Endodermal cell (in vitro differentiated cells): ENCODE data around the gene CDADC1. TPM values are rescaled to one million over a fixed set of nuclear protein-coding genes. Genes with fewer than 3 reads are reported as not detected.

Experiments
- DNase-seq: peaks from one replicate; pipeline ENCODE4 v3.0.0-alpha.2; 2017
- H3K27ac ChIP-seq: 2 replicates; pipeline ENCODE4 v1.5.1; 2013; ENCODE audit warnings: mild to moderate bottlenecking, low read depth, low read length, moderate library complexity
- H3K27me3 ChIP-seq: 2 replicates; pipeline ENCODE4 v1.6.1; 2013; ENCODE audit warnings: mild to moderate bottlenecking, low read length, moderate library complexity; ENCODE audit not compliant: insufficient read depth, control insufficient read depth, poor library complexity, severe bottlenecking
- H3K36me3 ChIP-seq: 2 replicates; pipeline ENCODE4 v1.7.0; 2013; ENCODE audit warnings: mild to moderate bottlenecking, low read length, moderate library complexity; ENCODE audit not compliant: control insufficient read depth, insufficient read depth
- H3K4me1 ChIP-seq: one replicate; pipeline ENCODE4 v1.7.0; 2013; ENCODE audit warnings: low read length; ENCODE audit not compliant: control insufficient read depth, insufficient read depth
- H3K4me3 ChIP-seq: 2 replicates; pipeline ENCODE4 v1.5.1; 2013; ENCODE audit warnings: mild to moderate bottlenecking, low read length, moderate library complexity
- H3K9ac ChIP-seq: 2 replicates; pipeline ENCODE4 v1.6.1; 2013; ENCODE audit warnings: mild to moderate bottlenecking, low read length, moderate library complexity; ENCODE audit not compliant: poor library complexity, severe bottlenecking; ENCODE audit errors: extremely low read depth
- H3K9me3 ChIP-seq: 2 replicates; pipeline ENCODE4 v1.6.1; 2013; ENCODE audit warnings: mild to moderate bottlenecking, low read length, moderate library complexity; ENCODE audit not compliant: control insufficient read depth
- H3K27ac Mint-ChIP-seq: 2 replicates; pipeline ENCODE4 v1.8.0; 2020; ENCODE audit warnings: mixed read lengths
- H3K27me3 Mint-ChIP-seq: 2 replicates; pipeline ENCODE4 v1.8.0; 2021; ENCODE audit warnings: mild to moderate bottlenecking, mixed read lengths; ENCODE audit not compliant: insufficient read depth
- H3K36me3 Mint-ChIP-seq: 2 replicates; pipeline ENCODE4 v1.8.0; 2020; ENCODE audit warnings: low read depth, mixed read lengths
- H3K4me1 Mint-ChIP-seq: 2 replicates; pipeline ENCODE4 v1.8.0; 2020; ENCODE audit warnings: mixed read lengths
- H3K4me3 Mint-ChIP-seq: 2 replicates; pipeline ENCODE4 v1.8.0; 2020; ENCODE audit warnings: mild to moderate bottlenecking, moderate library complexity, mixed read lengths
- H3K9me3 Mint-ChIP-seq: 2 replicates; pipeline ENCODE4 v1.8.0; 2020; ENCODE audit warnings: mild to moderate bottlenecking, mixed read lengths
- CTCF ChIP-seq: fragments of 200-600 bp; sonication (generic); conservative IDR thresholded peaks from 2 replicates; pipeline ENCODE4 v1.5.0; 2021; ENCODE audit warnings: antibody characterized with exemption, mild to moderate bottlenecking
- WGBS, 2 experiments: methylation state at CpG; one replicate each; pipeline versions ENCODE4 v1.1.5 to v1.1.7; 2013; ENCODE audit warnings: missing lambda C conversion rate in 2 of 2, mixed read lengths in 1 of 2; ENCODE audit not compliant: insufficient coverage in 1 of 2, insufficient read length in 1 of 2; 5-methylcytosine and 5-hydroxymethylcytosine counted together
- total RNA-seq, 2 donors: library from RNA; stranded (reverse); fragmentation: NEBNext Ultra II Directional in 1 of 2; extraction: Animal tissue kit (Norgen Biotek cat#: 25700) in 1 of 2; gene quantifications; 2 replicates in 1 of 2; 3 replicates in 1 of 2; pipeline ENCODE4 v1.2.1, GENCODE V29; 2021

The CDADC1 gene
- total RNA-seq, 2 donors from 2014 or later = 6.0 to 15.8 TPM

GRCh38 chr13:49259586-49259985 is 11.9 kb downstream of the CDADC1 start:
- H3K4me1 ChIP-seq = no peaks in the 10 kb centered on the region
- peaks cover 46% of the 10 kb centered on the region for H3K36me3 ChIP-seq
- H3K4me3 ChIP-seq = no peak overlapping the region
- WGBS, 2 experiments = 91 to 96% methylated on average over 3 to 6 of the region's 6 CpGs
- Mint-ChIP-seq H3K9me3 (no peaks in the 10 kb centered on the region), H3K27me3 (no peaks in the 10 kb centered on the region), H3K4me1 (no peaks in the 10 kb centered on the region), H3K27ac (no peak overlapping the region), H3K36me3 (peaks cover 40% of the 10 kb centered on the region), H3K4me3 (no peak overlapping the region)
- no peak for TF ChIP-seq CTCF
- H3K27me3 ChIP-seq = no peaks in the 10 kb centered on the region
- DNase-seq = no peak
- no peak overlapping the region for H3K27ac ChIP-seq
- no peaks in the 10 kb centered on the region for H3K9me3 ChIP-seq
- H3K9ac ChIP-seq = no peak overlapping the region

GRCh38 chr13:49262634-49263033 is 14.9 kb downstream of the CDADC1 start:
- H3K36me3 ChIP-seq = peaks cover 23% of the 10 kb centered on the region
- Mint-ChIP-seq H3K36me3 (peaks cover 25% of the 10 kb centered on the region), H3K9me3 (no peaks in the 10 kb centered on the region), H3K27ac (no peak overlapping the region), H3K4me3 (no peak overlapping the region), H3K27me3 (no peaks in the 10 kb centered on the region), H3K4me1 (no peaks in the 10 kb centered on the region)
- no peaks in the 10 kb centered on the region for H3K9me3 ChIP-seq
- H3K9ac ChIP-seq = no peak overlapping the region
- H3K27ac ChIP-seq = no peak overlapping the region
- no peak for DNase-seq
- TF ChIP-seq CTCF = no peak
- no peaks in the 10 kb centered on the region for H3K4me1 ChIP-seq
- no peak overlapping the region for H3K4me3 ChIP-seq
- 91 to 92% methylated on average over 5 to 6 of the region's 6 CpGs for WGBS, 2 experiments
- no peaks in the 10 kb centered on the region for H3K27me3 ChIP-seq

DNA sequence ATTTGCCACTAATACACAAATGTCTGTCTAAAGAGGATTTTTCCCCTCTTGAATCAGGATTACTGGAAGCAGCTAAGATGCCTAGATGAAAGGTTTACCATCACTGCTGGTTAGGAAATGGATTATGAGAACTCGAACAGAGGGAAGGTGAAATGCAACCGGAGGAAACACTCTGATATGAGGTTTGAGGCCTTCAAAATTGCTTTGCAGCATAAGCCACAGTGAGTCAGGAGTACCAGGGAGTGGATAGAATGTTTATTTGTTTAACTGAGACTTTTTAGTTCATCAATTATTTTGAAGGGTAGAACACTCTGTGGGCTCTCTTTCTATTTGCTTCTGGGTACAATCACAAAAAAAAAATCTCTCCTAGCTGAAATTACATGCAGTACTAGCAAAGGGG is 18.1 kb downstream of the CDADC1 start:
- Histone ChIP-seq H3K9ac (no peak overlapping the region), H3K4me3 (no peak overlapping the region), H3K4me1 (no peaks in the 10 kb centered on the region), H3K27ac (no peak overlapping the region), H3K36me3 (peaks cover 7% of the 10 kb centered on the region), H3K27me3 (peaks cover 13% of the 10 kb centered on the region), H3K9me3 (no peaks in the 10 kb centered on the region)
- H3K36me3 Mint-ChIP-seq = peaks cover 17% of the 10 kb centered on the region
- no peak overlapping the region for H3K27ac Mint-ChIP-seq
- H3K4me1 Mint-ChIP-seq = peaks cover under 1% of the 10 kb centered on the region
- no peak for TF ChIP-seq CTCF
- H3K9me3 Mint-ChIP-seq = no peaks in the 10 kb centered on the region
- no peak overlapping the region for H3K4me3 Mint-ChIP-seq
- no peak for DNase-seq
- no peaks in the 10 kb centered on the region for H3K27me3 Mint-ChIP-seq
- WGBS, 2 experiments = 94 to 96% methylated on average over 2 of the region's 2 CpGs
